Thymus (tissue), 14 donors: ENCODE results near the gene SKA1. TPM values are rescaled to one million over a fixed set of nuclear protein-coding genes. Genes with fewer than 3 reads are reported as not detected.

ENCODE experiments used
- DNase-seq, 9 donors: peaks; one replicate each; pipeline ENCODE4 v3.0.0-alpha.2; 2013; ENCODE audit warnings: low spot score in 9 of 9, low read depth in 6 of 9, missing footprints in 1 of 9
- H3K27ac ChIP-seq, 2 donors: one replicate each; pipeline ENCODE4 v1.5.1; 2013; ENCODE audit warnings: control low read depth in 1 of 2, low read depth in 1 of 2, low read length in 1 of 2, mild to moderate bottlenecking in 1 of 2, moderate library complexity in 1 of 2
- H3K27me3 ChIP-seq, 2 donors: one replicate each; pipeline ENCODE4 v1.5.1; 2013; ENCODE audit warnings: low read length in 1 of 2; ENCODE audit not compliant: control insufficient read depth in 2 of 2, insufficient read depth in 1 of 2
- H3K36me3 ChIP-seq, 2 donors: one replicate each; pipeline ENCODE4 v1.5.1; 2013; ENCODE audit warnings: low read length in 1 of 2, mild to moderate bottlenecking in 1 of 2, moderate library complexity in 1 of 2; ENCODE audit not compliant: control insufficient read depth in 2 of 2, insufficient read depth in 2 of 2
- H3K4me1 ChIP-seq, 2 donors: one replicate each; pipeline ENCODE4 v1.5.1; 2013; ENCODE audit warnings: low read length in 2 of 2; ENCODE audit not compliant: control insufficient read depth in 2 of 2, insufficient read depth in 2 of 2
- H3K4me3 ChIP-seq, 2 donors: one replicate each; pipeline ENCODE4 v1.5.1; 2013; ENCODE audit warnings: low read length in 2 of 2, control low read depth in 1 of 2, mild to moderate bottlenecking in 1 of 2
- H3K9me3 ChIP-seq, 2 donors: one replicate each; pipeline ENCODE4 v1.5.1; 2013; ENCODE audit warnings: low read length in 1 of 2, mild to moderate bottlenecking in 1 of 2; ENCODE audit not compliant: control insufficient read depth in 2 of 2, insufficient read depth in 1 of 2
- WGBS: extraction: QIAGEN DNeasy Blood & Tissue Kit; methylation state at CpG from one replicate; pipeline ENCODE4 v1.1.7; 2013; 5-methylcytosine and 5-hydroxymethylcytosine counted together
- long read RNA-seq, 10 donors: transcript quantifications; one replicate each; lab custom pipeline, GENCODE V29; 2026
- polyA plus RNA-seq: library from polyadenylated mRNA; stranded (reverse); fragments of 200-250 nt; gene quantifications from one replicate; pipeline ENCODE4 v1.2.3, GENCODE V29; 2013
- total RNA-seq: library from RNA; stranded (reverse); fragments of 120-200 nt; gene quantifications from one replicate; pipeline ENCODE4 v1.2.4, GENCODE V29; 2013
- donor health status: healthy.

The SKA1 gene
- total RNA-seq (11.5 TPM), polyA plus RNA-seq (0.89 TPM)
- long read RNA-seq, donor 1 = 0 reads
- long read RNA-seq, donor 2, partial matches to known transcripts = 0 of 1 reads
- long read RNA-seq, donor 2, other reads (novel, unspliced or antisense) = 0 of 1 reads
- long read RNA-seq, donor 3, partial matches to known transcripts = 0 of 1 reads
- long read RNA-seq, donor 3, other reads (novel, unspliced or antisense) = 0 of 1 reads
- long read RNA-seq, donor 4 = 0 reads
- long read RNA-seq, donor 5, partial matches to known transcripts = 5 of 8 reads
- long read RNA-seq, donor 5, other reads (novel, unspliced or antisense) = 0 of 8 reads
- long read RNA-seq, donor 6, partial matches to known transcripts = 0 of 2 reads
- long read RNA-seq, donor 6, other reads (novel, unspliced or antisense) = 0 of 2 reads
- long read RNA-seq, donor 7, partial matches to known transcripts = 0 of 1 reads
- long read RNA-seq, donor 7, other reads (novel, unspliced or antisense) = 0 of 1 reads
- long read RNA-seq, donor 8, partial matches to known transcripts = 0 of 2 reads
- long read RNA-seq, donor 8, other reads (novel, unspliced or antisense) = 0 of 2 reads
- long read RNA-seq, donor 9 = 0 reads
- long read RNA-seq, donor 10, partial matches to known transcripts = 0 of 3 reads
- long read RNA-seq, donor 10, other reads (novel, unspliced or antisense) = 0 of 3 reads

GRCh38 chr18:50374753-50375391, at the start of gene SKA1:
Gene SKA1 (plus strand): TSS chr18:50375046. CDS start chr18:50375831, 785 bp downstream.
- no peaks in the 10 kb centered on the region for H3K27me3 ChIP-seq
- peaks cover 3 to 9% of the 10 kb centered on the region in 2 donors for H3K4me1 ChIP-seq
- no peaks in the 10 kb centered on the region for H3K9me3 ChIP-seq
- DNase-seq = peak; percentile 78 to 96 (median 88)
- H3K4me3 ChIP-seq = peak within 1 kb of the TSS; percentile 51 to 68
- H3K36me3 ChIP-seq = peaks cover 0 to 5% of the 10 kb centered on the region in 2 donors
- WGBS = 1% methylated on average over 47 of the region's 47 CpGs
- H3K27ac ChIP-seq = peak within 1 kb of the TSS; percentile 71 to 86

- DNase-seq = no peak
- Histone ChIP-seq H3K36me3 (no peaks in the 10 kb centered on the region), H3K4me1 (no peaks in the 10 kb centered on the region), H3K4me3 (no peak overlapping the region), H3K27ac (no peak overlapping the region), H3K27me3 (no peaks in the 10 kb centered on the region), H3K9me3 (no peaks in the 10 kb centered on the region)
- 79% methylated on average over 3 of the region's 3 CpGs for WGBS
Observed at GRCh38 chr18:50327983-50328382, 46.9 kb upstream of the SKA1 start.

GRCh38 chr18:50330176-50330575, 44.7 kb upstream of the SKA1 start:
- Histone ChIP-seq H3K4me1 (no peaks in the 10 kb centered on the region), H3K9me3 (no peaks in the 10 kb centered on the region), H3K4me3 (no peak overlapping the region), H3K27me3 (no peaks in the 10 kb centered on the region), H3K36me3 (no peaks in the 10 kb centered on the region), H3K27ac (no peak overlapping the region)
- DNase-seq = no peak

- Histone ChIP-seq H3K9me3 (no peaks in the 10 kb centered on the region), H3K4me1 (no peaks in the 10 kb centered on the region), H3K27me3 (no peaks in the 10 kb centered on the region), H3K27ac (no peak overlapping the region), H3K36me3 (no peaks in the 10 kb centered on the region), H3K4me3 (no peak overlapping the region)
- 78% methylated on average over 1 of the region's 1 CpG for WGBS
- DNase-seq = no peak
Observed at GRCh38 chr18:50331691-50332090, 43.2 kb upstream of the SKA1 start.

- DNase-seq = no peak
- Histone ChIP-seq H3K4me1 (peaks cover 0 to 9% of the 10 kb centered on the region in 2 donors), H3K4me3 (no peak overlapping the region), H3K27me3 (no peaks in the 10 kb centered on the region), H3K36me3 (no peaks in the 10 kb centered on the region), H3K9me3 (no peaks in the 10 kb centered on the region), H3K27ac (no peak overlapping the region)
- WGBS = 88% methylated on average over 7 of the region's 7 CpGs
Observed at GRCh38 chr18:50334546-50335152, 40.2 kb upstream of the SKA1 start.

GRCh38 chr18:50338122-50338521, 36.7 kb upstream of the SKA1 start:
- H3K27me3 ChIP-seq = no peaks in the 10 kb centered on the region
- H3K36me3 ChIP-seq = no peaks in the 10 kb centered on the region
- WGBS = 93% methylated on average over 2 of the region's 2 CpGs
- peak overlapping the region in 1 of 2 donors; percentile 63 for H3K27ac ChIP-seq
- no peak for DNase-seq
- H3K9me3 ChIP-seq = no peaks in the 10 kb centered on the region
- no peak overlapping the region for H3K4me3 ChIP-seq
- H3K4me1 ChIP-seq = peaks cover 0 to 9% of the 10 kb centered on the region in 2 donors

- H3K9me3 ChIP-seq = no peaks in the 10 kb centered on the region
- no peak overlapping the region for H3K27ac ChIP-seq
- no peaks in the 10 kb centered on the region for H3K27me3 ChIP-seq
- no peak for DNase-seq
- peaks cover 0 to 9% of the 10 kb centered on the region in 2 donors for H3K4me1 ChIP-seq
- WGBS = 48% methylated on average over 2 of the region's 2 CpGs
- H3K36me3 ChIP-seq = no peaks in the 10 kb centered on the region
- no peak overlapping the region for H3K4me3 ChIP-seq
Observed at GRCh38 chr18:50338715-50339114, 36.1 kb upstream of the SKA1 start.

GRCh38 chr18:50340078-50340477, 34.8 kb upstream of the SKA1 start:
- no peaks in the 10 kb centered on the region for H3K9me3 ChIP-seq
- no peaks in the 10 kb centered on the region for H3K36me3 ChIP-seq
- H3K4me1 ChIP-seq = peaks cover 0 to 9% of the 10 kb centered on the region in 2 donors
- DNase-seq = no peak
- H3K27me3 ChIP-seq = no peaks in the 10 kb centered on the region
- WGBS = 92% methylated on average over 24 of the region's 24 CpGs
- H3K4me3 ChIP-seq = no peak overlapping the region
- no peak overlapping the region for H3K27ac ChIP-seq

GRCh38 chr18:50341443-50341842, 33.4 kb upstream of the SKA1 start:
- no peak for DNase-seq
- Histone ChIP-seq H3K36me3 (no peaks in the 10 kb centered on the region), H3K27me3 (no peaks in the 10 kb centered on the region), H3K4me1 (peaks cover 0 to 9% of the 10 kb centered on the region in 2 donors), H3K4me3 (no peak overlapping the region), H3K27ac (no peak overlapping the region), H3K9me3 (no peaks in the 10 kb centered on the region)
- 86% methylated on average over 2 of the region's 2 CpGs for WGBS
